ENCODE results near the gene ZSCAN5C. TPM values are rescaled to one million over a fixed set of nuclear protein-coding genes. Genes with fewer than 3 reads are reported as not detected.

Gene ZSCAN5C
- total RNA-seq, 2 donors from 2014 or later: not detected

DNA sequence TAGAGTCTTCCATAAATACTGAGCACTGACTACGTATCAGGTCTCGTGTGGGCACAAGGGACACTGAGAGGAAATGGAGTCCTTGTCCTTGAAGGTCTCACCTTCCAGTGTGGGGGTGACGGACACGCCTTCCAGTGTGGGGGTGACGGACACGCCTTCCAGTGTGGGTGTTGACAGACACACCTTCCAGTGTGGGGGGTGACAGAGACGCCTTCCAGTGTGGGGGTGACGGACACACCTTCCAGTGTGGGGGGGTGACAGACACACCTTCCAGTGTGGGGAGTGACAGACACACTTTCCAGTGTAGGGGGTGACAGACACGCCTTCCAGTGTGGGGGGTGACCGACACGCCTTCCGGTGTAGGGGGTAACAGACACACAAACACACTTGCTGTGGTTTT, 56.2 kb downstream of the ZSCAN5C start:
- ATAC-seq (ENCODE audit: insufficient number of reproducible peaks, low FRiP score, low read depth): no peak

More for the DNA sequence above, 56.2 kb downstream of the ZSCAN5C start:
- no peak overlapping the region for H3K27ac ChIP-seq
- H3K4me1 ChIP-seq (ENCODE audit: control insufficient read depth in 1 of 2, low read depth in 2 of 2): no peaks in the 10 kb centered on the region
- H3K27me3 ChIP-seq (replicated peaks; ENCODE audit: insufficient read depth): no peaks in the 10 kb centered on the region
- TF ChIP-seq, protein P1, sequence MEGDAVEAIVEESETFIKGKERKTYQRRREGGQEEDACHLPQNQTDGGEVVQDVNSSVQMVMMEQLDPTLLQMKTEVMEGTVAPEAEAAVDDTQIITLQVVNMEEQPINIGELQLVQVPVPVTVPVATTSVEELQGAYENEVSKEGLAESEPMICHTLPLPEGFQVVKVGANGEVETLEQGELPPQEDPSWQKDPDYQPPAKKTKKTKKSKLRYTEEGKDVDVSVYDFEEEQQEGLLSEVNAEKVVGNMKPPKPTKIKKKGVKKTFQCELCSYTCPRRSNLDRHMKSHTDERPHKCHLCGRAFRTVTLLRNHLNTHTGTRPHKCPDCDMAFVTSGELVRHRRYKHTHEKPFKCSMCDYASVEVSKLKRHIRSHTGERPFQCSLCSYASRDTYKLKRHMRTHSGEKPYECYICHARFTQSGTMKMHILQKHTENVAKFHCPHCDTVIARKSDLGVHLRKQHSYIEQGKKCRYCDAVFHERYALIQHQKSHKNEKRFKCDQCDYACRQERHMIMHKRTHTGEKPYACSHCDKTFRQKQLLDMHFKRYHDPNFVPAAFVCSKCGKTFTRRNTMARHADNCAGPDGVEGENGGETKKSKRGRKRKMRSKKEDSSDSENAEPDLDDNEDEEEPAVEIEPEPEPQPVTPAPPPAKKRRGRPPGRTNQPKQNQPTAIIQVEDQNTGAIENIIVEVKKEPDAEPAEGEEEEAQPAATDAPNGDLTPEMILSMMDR (IDR thresholded peaks at IDR 0.05): no peak
- H3K9me3 ChIP-seq: no peaks in the 10 kb centered on the region
- no peak for DNase-seq (ENCODE audit: low spot score)
- H3K4me3 ChIP-seq: no peak overlapping the region
- no peaks in the 10 kb centered on the region for H3K36me3 ChIP-seq

Other genes starting within 250 kb of the ZSCAN5C start
- not detected for gene NLRP5, start 215.5 kb upstream of the ZSCAN5C start, total RNA-seq
- 10 to 100 TPM; 13.4 to 18.7 TPM for gene ZNF787, start 81.0 kb upstream of the ZSCAN5C start, total RNA-seq
- gene ZNF444, start 61.0 kb upstream of the ZSCAN5C start, total RNA-seq: 10 to 100 TPM; 28.2 to 31.0 TPM
- gene GALP, start 26.3 kb upstream of the ZSCAN5C start, total RNA-seq: not detected
- not detected for gene ZSCAN5B, start 4.5 kb upstream of the ZSCAN5C start, total RNA-seq
- not detected for gene EDDM13, start 70.5 kb downstream of the ZSCAN5C start, total RNA-seq
- 10 to 100 TPM in 1 of 2 donors, 1 to 10 TPM in 1; 7.3 to 11.9 TPM for gene ZSCAN5A, start 112.6 kb downstream of the ZSCAN5C start, total RNA-seq
- gene ZNF582, start 191.3 kb downstream of the ZSCAN5C start, total RNA-seq: 1 to 10 TPM; 2.1 to 2.6 TPM
- 10 to 100 TPM in 1 of 2 donors, 1 to 10 TPM in 1; 4.2 to 20.9 TPM for gene ZNF583, start 202.1 kb downstream of the ZSCAN5C start, total RNA-seq